ENCODE measurements around the gene PLXNA2. TPM values are rescaled to one million over a fixed set of nuclear protein-coding genes. Genes with fewer than 3 reads are reported as not detected.
A peak's percentile ranks its signal among the peaks of the same experiment; 100 is the strongest.

PLXNA2 gene
- total and polyA plus RNA-seq, 2 experiments from 2014 or later: 3.7 to 5.4 TPM

- peak overlapping the region; percentile 26 for H3K4me2 ChIP-seq (ENCODE audit: unreplicated experiment)
- 64 to 66% methylated on average over 6 of the region's 6 CpGs for WGBS, 2 experiments (ENCODE audit: low coverage in 1 of 2, low lambda C conversion rate in 2 of 2, missing lambda C conversion rate in 2 of 2)
- peaks cover 7% of the 10 kb centered on the region; the same call in 1 of the 2 replicates for H3F3A ChIP-seq (ENCODE audit: insufficient read depth)
- H3K36me3 ChIP-seq (ENCODE audit: low read depth): no peaks in the 10 kb centered on the region
- no peak overlapping the region for H3K9ac ChIP-seq
- no peaks in the 10 kb centered on the region for H3K27me3 ChIP-seq (replicated peaks; ENCODE audit: insufficient read depth)
- no peaks in the 10 kb centered on the region for H3K9me3 ChIP-seq (ENCODE audit: low read depth)
- no peak overlapping the region for H3K4me3 ChIP-seq
- H3K4me1 ChIP-seq (ENCODE audit: insufficient read depth): peaks cover 24% of the 10 kb centered on the region
- DNase-seq: peak; percentile 76
- H2AFZ ChIP-seq: no peak overlapping the region
- H3K9me2 ChIP-seq (ENCODE audit: insufficient read depth): no peaks in the 10 kb centered on the region
- no peak for TF ChIP-seq EZH2 (IDR thresholded peaks at IDR 0.05; ENCODE audit: insufficient read depth, poor library complexity, severe bottlenecking)
- no peak for TF ChIP-seq EZH2phosphoT487 (IDR thresholded peaks at IDR 0.05; ENCODE audit: insufficient read depth, low read depth)
- in situ Hi-C loops (cut with MboI): no loop called here
- no peaks in the 10 kb centered on the region for H3K79me2 ChIP-seq (ENCODE audit: insufficient read depth)
- no peaks in the 10 kb centered on the region for H4K20me1 ChIP-seq (ENCODE audit: insufficient read depth)
- H3K27ac ChIP-seq: no peak overlapping the region
Measured at GRCh38 chr1:208174731-208175507, 69.3 kb downstream of the PLXNA2 start.

- H3K9me3 ChIP-seq (ENCODE audit: low read depth): no peaks in the 10 kb centered on the region
- H3K9ac ChIP-seq: no peak overlapping the region
- peaks cover 24% of the 10 kb centered on the region for H3K4me1 ChIP-seq (ENCODE audit: insufficient read depth)
- TF ChIP-seq EZH2 (IDR thresholded peaks at IDR 0.05; ENCODE audit: insufficient read depth, poor library complexity, severe bottlenecking) (no peak), EZH2phosphoT487 (IDR thresholded peaks at IDR 0.05; ENCODE audit: insufficient read depth, low read depth) (no peak)
- H3K9me2 ChIP-seq (ENCODE audit: insufficient read depth): no peaks in the 10 kb centered on the region
- no peaks in the 10 kb centered on the region for H3K36me3 ChIP-seq (ENCODE audit: low read depth)
- in situ Hi-C loops (cut with MboI): no loop called here
- no peaks in the 10 kb centered on the region for H3K27me3 ChIP-seq (replicated peaks; ENCODE audit: insufficient read depth)
- H4K20me1 ChIP-seq (ENCODE audit: insufficient read depth): no peaks in the 10 kb centered on the region
- DNase-seq: no peak
- H3K4me2 ChIP-seq (ENCODE audit: unreplicated experiment): no peak overlapping the region
- no peak overlapping the region for H3K4me3 ChIP-seq
- 81 to 90% methylated on average over 3 to 5 of the region's 5 CpGs for WGBS, 2 experiments (ENCODE audit: low coverage in 1 of 2, low lambda C conversion rate in 2 of 2, missing lambda C conversion rate in 2 of 2)
- peaks cover 7% of the 10 kb centered on the region; the same call in 1 of the 2 replicates for H3F3A ChIP-seq (ENCODE audit: insufficient read depth)
- H3K27ac ChIP-seq: no peak overlapping the region
- H2AFZ ChIP-seq: no peak overlapping the region
- no peaks in the 10 kb centered on the region for H3K79me2 ChIP-seq (ENCODE audit: insufficient read depth)
Measured at GRCh38 chr1:208174200-208174599, 70.0 kb downstream of the PLXNA2 start.

- no peaks in the 10 kb centered on the region for H3K27me3 ChIP-seq (replicated peaks; ENCODE audit: insufficient read depth)
- DNase-seq: no peak
- TF ChIP-seq EZH2 (IDR thresholded peaks at IDR 0.05; ENCODE audit: insufficient read depth, poor library complexity, severe bottlenecking) (no peak), EZH2phosphoT487 (IDR thresholded peaks at IDR 0.05; ENCODE audit: insufficient read depth, low read depth) (no peak)
- H3K36me3 ChIP-seq (ENCODE audit: low read depth): no peaks in the 10 kb centered on the region
- no peaks in the 10 kb centered on the region for H3K79me2 ChIP-seq (ENCODE audit: insufficient read depth)
- peaks cover 7% of the 10 kb centered on the region; the same call in 1 of the 2 replicates for H3F3A ChIP-seq (ENCODE audit: insufficient read depth)
- H3K27ac ChIP-seq: no peak overlapping the region
- no peak overlapping the region for H3K4me3 ChIP-seq
- no peak overlapping the region for H3K9ac ChIP-seq
- H4K20me1 ChIP-seq (ENCODE audit: insufficient read depth): no peaks in the 10 kb centered on the region
- no peaks in the 10 kb centered on the region for H3K9me3 ChIP-seq (ENCODE audit: low read depth)
- H2AFZ ChIP-seq: no peak overlapping the region
- no peaks in the 10 kb centered on the region for H3K9me2 ChIP-seq (ENCODE audit: insufficient read depth)
- peaks cover 24% of the 10 kb centered on the region for H3K4me1 ChIP-seq (ENCODE audit: insufficient read depth)
- in situ Hi-C loops (cut with MboI): no loop called here
- WGBS, 2 experiments (ENCODE audit: low coverage in 1 of 2, low lambda C conversion rate in 2 of 2, missing lambda C conversion rate in 2 of 2): 96% methylated on average over 6 of the region's 6 CpGs
- H3K4me2 ChIP-seq (ENCODE audit: unreplicated experiment): no peak overlapping the region
Measured at GRCh38 chr1:208173749-208174148, 70.4 kb downstream of the PLXNA2 start.

- Histone ChIP-seq H3K9me2 (ENCODE audit: insufficient read depth) (no peaks in the 10 kb centered on the region), H2AFZ (no peak overlapping the region), H3K4me2 (ENCODE audit: unreplicated experiment) (no peak overlapping the region), H3K9me3 (ENCODE audit: low read depth) (no peaks in the 10 kb centered on the region), H3K4me3 (no peak overlapping the region), H3K36me3 (ENCODE audit: low read depth) (no peaks in the 10 kb centered on the region), H4K20me1 (ENCODE audit: insufficient read depth) (no peaks in the 10 kb centered on the region), H3K79me2 (ENCODE audit: insufficient read depth) (no peaks in the 10 kb centered on the region), H3K9ac (no peak overlapping the region), H3K4me1 (ENCODE audit: insufficient read depth) (peaks cover 24% of the 10 kb centered on the region), H3K27ac (no peak overlapping the region), H3F3A (ENCODE audit: insufficient read depth) (peaks cover 7% of the 10 kb centered on the region; the same call in 1 of the 2 replicates), H3K27me3 (replicated peaks; ENCODE audit: insufficient read depth) (no peaks in the 10 kb centered on the region)
- peak; percentile 73 for DNase-seq
- WGBS, 2 experiments (ENCODE audit: low coverage in 1 of 2, low lambda C conversion rate in 2 of 2, missing lambda C conversion rate in 2 of 2): 45 to 52% methylated on average over 6 of the region's 6 CpGs
- TF ChIP-seq EZH2 (IDR thresholded peaks at IDR 0.05; ENCODE audit: insufficient read depth, poor library complexity, severe bottlenecking) (no peak), EZH2phosphoT487 (IDR thresholded peaks at IDR 0.05; ENCODE audit: insufficient read depth, low read depth) (no peak)
- in situ Hi-C loops (cut with MboI): no loop called here
Measured at GRCh38 chr1:208172423-208173145, 71.6 kb downstream of the PLXNA2 start.
